Measurements from ENCODE around the gene LRIG1. TPM values are rescaled to one million over a fixed set of nuclear protein-coding genes. Genes with fewer than 3 reads are reported as not detected.

The LRIG1 gene
- total RNA-seq, 1 experiment from 2014 or later = 2.2 TPM

- ATAC-seq (no peak), DNase-seq (no peak)
- Histone ChIP-seq H3K79me2 (ENCODE audit: low read length) (no peaks in the 10 kb centered on the region), H3K9me2 (replicated peaks; ENCODE audit: low read length) (no peaks in the 10 kb centered on the region), H3K27me3 (ENCODE audit: low read length) (no peaks in the 10 kb centered on the region), H3K4me3 (ENCODE audit: low read length) (no peak overlapping the region), H3K36me3 (ENCODE audit: low read depth, low read length) (no peaks in the 10 kb centered on the region), H3K4me2 (ENCODE audit: low read length) (no peak overlapping the region), H3F3A (ENCODE audit: low read length, unreplicated experiment) (no peaks in the 10 kb centered on the region), H4K20me1 (ENCODE audit: low read length) (no peaks in the 10 kb centered on the region), H3K27ac (ENCODE audit: low read length) (no peak overlapping the region), H3K9ac (ENCODE audit: low read length) (no peak overlapping the region), H2AFZ (ENCODE audit: low read length) (no peak overlapping the region), H3K9me3 (ENCODE audit: low read length) (no peaks in the 10 kb centered on the region), H3K4me1 (ENCODE audit: insufficient read depth, low read length) (0 out of 2 replicates have a peak, but pooled peaks cover 6% of the 10 kb centered on the region)
- POLR2A ChIA-PET (ENCODE audit: unreplicated experiment) = no interaction called here
- intact Hi-C loops (cut with micrococcal nuclease) = no loop called here
- TF ChIP-seq EZH2 (IDR thresholded peaks at IDR 0.05; ENCODE audit: low read length, unreplicated experiment) (no peak), EZH2phosphoT487 (IDR thresholded peaks at IDR 0.05; ENCODE audit: borderline replicate concordance, low read length) (no peak)
- TF ChIP-seq, protein P1, sequence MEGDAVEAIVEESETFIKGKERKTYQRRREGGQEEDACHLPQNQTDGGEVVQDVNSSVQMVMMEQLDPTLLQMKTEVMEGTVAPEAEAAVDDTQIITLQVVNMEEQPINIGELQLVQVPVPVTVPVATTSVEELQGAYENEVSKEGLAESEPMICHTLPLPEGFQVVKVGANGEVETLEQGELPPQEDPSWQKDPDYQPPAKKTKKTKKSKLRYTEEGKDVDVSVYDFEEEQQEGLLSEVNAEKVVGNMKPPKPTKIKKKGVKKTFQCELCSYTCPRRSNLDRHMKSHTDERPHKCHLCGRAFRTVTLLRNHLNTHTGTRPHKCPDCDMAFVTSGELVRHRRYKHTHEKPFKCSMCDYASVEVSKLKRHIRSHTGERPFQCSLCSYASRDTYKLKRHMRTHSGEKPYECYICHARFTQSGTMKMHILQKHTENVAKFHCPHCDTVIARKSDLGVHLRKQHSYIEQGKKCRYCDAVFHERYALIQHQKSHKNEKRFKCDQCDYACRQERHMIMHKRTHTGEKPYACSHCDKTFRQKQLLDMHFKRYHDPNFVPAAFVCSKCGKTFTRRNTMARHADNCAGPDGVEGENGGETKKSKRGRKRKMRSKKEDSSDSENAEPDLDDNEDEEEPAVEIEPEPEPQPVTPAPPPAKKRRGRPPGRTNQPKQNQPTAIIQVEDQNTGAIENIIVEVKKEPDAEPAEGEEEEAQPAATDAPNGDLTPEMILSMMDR (conservative IDR thresholded peaks at IDR 0.05; ENCODE audit: low read depth, low read length) = no peak
- CTCF ChIA-PET = no interaction called here
- BruUV-seq (replicated peaks) = no TSS peak
These were observed 35.2 kb downstream of the LRIG1 start for GRCh38 chr3:66465587-66465986.

DNA sequence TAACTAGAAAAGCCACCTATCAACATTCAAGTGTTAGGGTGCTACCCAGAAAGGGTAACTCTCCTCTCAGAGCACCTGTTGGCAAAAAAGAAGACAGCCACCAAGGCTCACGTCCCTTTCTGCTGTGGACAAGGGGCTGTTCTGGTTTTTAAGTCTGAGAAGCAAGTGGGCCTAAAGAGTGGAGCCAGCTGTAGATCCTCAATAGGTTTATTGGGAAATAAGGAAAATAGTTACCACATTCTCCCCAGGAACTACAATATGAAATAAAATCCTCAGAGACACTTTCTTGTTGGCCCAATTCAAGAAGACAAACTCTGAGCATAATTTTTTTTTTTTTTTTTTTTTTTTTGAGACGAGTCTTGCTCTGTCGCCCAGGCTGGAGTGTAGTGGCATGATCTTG is 35.8 kb downstream of the LRIG1 start:
- ATAC-seq = no peak
- Histone ChIP-seq H3K79me2 (ENCODE audit: low read length) (no peaks in the 10 kb centered on the region), H3K36me3 (ENCODE audit: low read depth, low read length) (no peaks in the 10 kb centered on the region), H3K27ac (ENCODE audit: low read length) (no peak overlapping the region), H3K4me3 (ENCODE audit: low read length) (no peak overlapping the region), H3F3A (ENCODE audit: low read length, unreplicated experiment) (no peaks in the 10 kb centered on the region), H3K27me3 (ENCODE audit: low read length) (no peaks in the 10 kb centered on the region), H3K9me2 (replicated peaks; ENCODE audit: low read length) (no peaks in the 10 kb centered on the region), H3K4me1 (ENCODE audit: insufficient read depth, low read length) (0 out of 2 replicates have a peak, but pooled peaks cover 6% of the 10 kb centered on the region), H2AFZ (ENCODE audit: low read length) (no peak overlapping the region), H3K9me3 (ENCODE audit: low read length) (no peaks in the 10 kb centered on the region), H3K4me2 (ENCODE audit: low read length) (no peak overlapping the region), H4K20me1 (ENCODE audit: low read length) (no peaks in the 10 kb centered on the region), H3K9ac (ENCODE audit: low read length) (no peak overlapping the region)
- ChIA-PET CTCF (no interaction called here), POLR2A (ENCODE audit: unreplicated experiment) (no interaction called here)
- BruUV-seq (replicated peaks) = no TSS peak
- intact Hi-C loops (cut with micrococcal nuclease) = no loop called here
- no peak for TF ChIP-seq EZH2 (IDR thresholded peaks at IDR 0.05; ENCODE audit: low read length, unreplicated experiment)
- TF ChIP-seq, protein P1 (conservative IDR thresholded peaks at IDR 0.05; ENCODE audit: low read depth, low read length) = no peak
- TF ChIP-seq EZH2phosphoT487 (IDR thresholded peaks at IDR 0.05; ENCODE audit: borderline replicate concordance, low read length) = no peak
- DNase-seq = no peak

GRCh38 chr3:66464512-66464894 is 36.3 kb downstream of the LRIG1 start:
- Histone ChIP-seq H3K4me2 (ENCODE audit: low read length) (no peak overlapping the region), H3K79me2 (ENCODE audit: low read length) (no peaks in the 10 kb centered on the region), H3F3A (ENCODE audit: low read length, unreplicated experiment) (no peaks in the 10 kb centered on the region), H2AFZ (ENCODE audit: low read length) (no peak overlapping the region), H3K36me3 (ENCODE audit: low read depth, low read length) (no peaks in the 10 kb centered on the region), H4K20me1 (ENCODE audit: low read length) (no peaks in the 10 kb centered on the region), H3K9me3 (ENCODE audit: low read length) (no peaks in the 10 kb centered on the region), H3K9ac (ENCODE audit: low read length) (no peak overlapping the region), H3K4me1 (ENCODE audit: insufficient read depth, low read length) (0 out of 2 replicates have a peak, but pooled peaks cover 6% of the 10 kb centered on the region), H3K27me3 (ENCODE audit: low read length) (no peaks in the 10 kb centered on the region), H3K27ac (ENCODE audit: low read length) (no peak overlapping the region), H3K4me3 (ENCODE audit: low read length) (no peak overlapping the region), H3K9me2 (replicated peaks; ENCODE audit: low read length) (no peaks in the 10 kb centered on the region)
- no TSS peak for BruUV-seq (replicated peaks)
- POLR2A ChIA-PET (ENCODE audit: unreplicated experiment) = no interaction called here
- DNase-seq (no peak), ATAC-seq (no peak)
- intact Hi-C loops (cut with micrococcal nuclease) = no loop called here
- TF ChIP-seq, protein P1 (conservative IDR thresholded peaks at IDR 0.05; ENCODE audit: low read depth, low read length) = no peak
- CTCF ChIA-PET = no interaction called here

Data from PC-3 (cell line).